GM12872 (cell line): ENCODE data around the gene CMYA5.

Source experiments
- CTCF ChIP-seq: IDR thresholded peaks from 3 replicates; pipeline ENCODE4 v1.5.1; 2011; ENCODE audit warnings: low read depth, mild to moderate bottlenecking, low read length, moderate library complexity; ENCODE audit not compliant: insufficient read depth

CMYA5 gene

GRCh38 chr5:79843450-79844388 is 154.1 kb downstream of the CMYA5 start:
- TF ChIP-seq CTCF, result no peak

GRCh38 chr5:79844571-79844970 is 154.9 kb downstream of the CMYA5 start:
- TF ChIP-seq CTCF, result no peak

GRCh38 chr5:79845448-79846197 is 156.0 kb downstream of the CMYA5 start:
- TF ChIP-seq CTCF, result no peak

- no peak for TF ChIP-seq CTCF
Measured at GRCh38 chr5:79846198-79846521, 156.5 kb downstream of the CMYA5 start.

GRCh38 chr5:79847561-79847960 is 157.9 kb downstream of the CMYA5 start:
- TF ChIP-seq CTCF, result no peak

GRCh38 chr5:79849061-79849460 is 159.4 kb downstream of the CMYA5 start:
- no peak for TF ChIP-seq CTCF
